Measurements from ENCODE around the gene ZBP1.

ZBP1 gene

DNA sequence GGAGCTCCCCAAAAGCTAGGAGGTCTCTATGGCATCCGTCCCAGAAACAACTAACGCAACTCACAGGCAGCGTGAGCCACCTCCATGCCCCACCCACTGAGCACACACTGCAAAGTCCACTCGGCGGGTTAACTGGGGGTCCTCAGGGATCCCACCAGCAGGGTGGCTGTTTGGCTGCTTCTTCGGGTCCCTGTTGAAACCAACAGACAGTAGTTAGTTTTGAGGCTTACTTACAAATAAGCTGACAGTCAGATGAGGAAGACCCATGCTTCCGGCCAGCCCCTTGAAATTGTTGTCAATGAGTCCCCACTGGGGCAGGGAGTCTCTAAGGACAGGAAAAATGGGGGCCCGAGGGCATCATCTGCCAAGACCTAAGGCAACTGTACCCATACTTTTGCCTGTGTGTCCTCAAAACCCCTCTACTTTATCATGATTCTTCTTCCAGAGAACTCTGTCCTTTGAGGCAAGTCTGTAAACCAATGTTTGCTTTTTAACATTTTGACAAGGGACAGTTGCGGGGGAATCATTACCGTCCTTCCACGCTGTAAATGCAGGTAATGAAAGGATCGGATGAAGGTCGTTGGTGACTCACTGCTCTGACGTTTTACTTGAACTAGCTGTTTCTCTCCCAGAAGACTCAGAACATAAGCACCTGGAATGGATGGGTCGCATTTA is 61.5 kb downstream of the ZBP1 start:
- DNase-seq (ENCODE audit: low read depth): no peak

DNA sequence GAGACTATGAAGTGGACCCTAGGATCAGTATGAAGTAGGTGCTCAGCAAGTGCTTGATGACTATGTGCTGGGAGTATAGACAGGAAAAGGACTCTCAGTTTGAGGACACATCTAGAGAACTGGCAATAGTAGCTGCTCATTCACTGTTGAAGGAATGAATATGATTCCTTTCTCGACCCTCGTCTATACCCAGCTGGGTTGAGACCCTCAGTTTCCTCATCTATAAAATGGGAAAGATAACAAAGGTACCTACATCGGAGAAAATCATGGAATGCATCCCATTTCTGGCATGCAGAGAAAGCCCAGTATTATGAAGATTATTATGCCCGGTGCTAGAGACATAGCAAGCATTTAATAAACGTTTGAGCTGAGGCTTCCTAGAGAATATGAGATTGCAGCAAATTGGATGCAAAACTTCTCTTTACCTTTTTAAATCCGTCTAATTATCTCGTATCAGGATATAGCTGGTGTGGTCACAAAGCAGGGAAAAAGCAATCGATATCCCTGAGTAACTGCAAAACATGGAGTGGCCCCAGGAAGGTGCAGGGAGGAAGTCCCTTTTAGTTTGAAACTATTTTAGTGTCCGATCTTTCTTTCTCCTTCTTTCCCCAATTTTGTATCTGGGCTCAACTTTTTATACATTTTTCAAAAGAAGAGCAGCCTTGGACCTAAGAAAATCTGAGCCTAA is 62.2 kb downstream of the ZBP1 start:
- no peak for DNase-seq (ENCODE audit: low read depth)

DNA sequence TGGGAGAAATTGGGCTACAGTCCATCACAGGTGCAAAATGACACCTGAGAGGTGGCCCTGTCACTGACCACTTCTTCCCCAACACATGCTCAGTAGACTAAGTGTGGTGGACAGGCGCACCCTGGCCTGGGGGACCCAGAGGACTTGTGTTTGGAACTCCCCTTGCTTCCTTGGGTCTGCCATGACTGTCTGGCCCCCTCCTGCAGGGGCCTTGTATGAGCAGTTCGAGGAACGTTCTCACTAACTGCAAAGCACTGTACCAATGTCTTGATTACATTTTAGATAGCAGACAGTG is 63.3 kb downstream of the ZBP1 start:
- DNase-seq (ENCODE audit: low read depth): no peak

GRCh38 chr20:57555457-57556184 is 64.6 kb downstream of the ZBP1 start:
- no peak for DNase-seq (ENCODE audit: low read depth)

All from T-helper 22 cell (primary cell).